Trophoblast cell (in vitro differentiated cells and primary cell): Measurements from ENCODE around the gene KRT14.

ENCODE experiments used
- DNase-seq, 2 donors: peaks; one replicate each; pipeline ENCODE4 v3.0.0-alpha.2; 2016
- H2AFZ ChIP-seq: 2 replicates; pipeline ENCODE4 v1.6.1; 2013; ENCODE audit warnings: low read length, moderate library complexity, mild to moderate bottlenecking; ENCODE audit not compliant: insufficient read depth, poor library complexity
- H2AK5ac ChIP-seq: 2 replicates; pipeline ENCODE4 v1.6.1; 2013; ENCODE audit warnings: mild to moderate bottlenecking, low read length
- H2BK120ac ChIP-seq: 2 replicates; pipeline ENCODE4 v1.6.1; 2013; ENCODE audit warnings: low read length, mild to moderate bottlenecking, moderate library complexity; ENCODE audit not compliant: insufficient read depth, poor library complexity
- H2BK12ac ChIP-seq: 2 replicates; pipeline ENCODE4 v1.6.1; 2013; ENCODE audit warnings: mild to moderate bottlenecking, low read length, moderate library complexity
- H2BK5ac ChIP-seq: 2 replicates; pipeline ENCODE4 v1.6.1; 2013; ENCODE audit warnings: low read length, low read depth, moderate library complexity, mild to moderate bottlenecking; ENCODE audit not compliant: poor library complexity
- H3K14ac ChIP-seq: 2 replicates; pipeline ENCODE4 v1.6.1; 2013; ENCODE audit warnings: mild to moderate bottlenecking, low read length
- H3K18ac ChIP-seq: 2 replicates; pipeline ENCODE4 v1.6.1; 2013; ENCODE audit warnings: mild to moderate bottlenecking, low read length
- H3K23ac ChIP-seq: 2 replicates; pipeline ENCODE4 v1.6.1; 2013; ENCODE audit warnings: low read length
- H3K27ac ChIP-seq: 2 replicates; pipeline ENCODE4 v1.5.1; 2013; ENCODE audit warnings: low read depth, mild to moderate bottlenecking, inconsistent platforms, low read length, moderate library complexity
- H3K27me3 ChIP-seq: 2 replicates; pipeline ENCODE4 v1.6.1; 2013; ENCODE audit warnings: inconsistent platforms, mild to moderate bottlenecking, low read length, moderate library complexity; ENCODE audit not compliant: insufficient read depth
- H3K36me3 ChIP-seq, 2 experiments: 1 replicate in 1 of 2; 2 replicates in 1 of 2; pipeline ENCODE4 v1.6.1; 2013; ENCODE audit warnings: low read length in 2 of 2, mild to moderate bottlenecking in 2 of 2, moderate library complexity in 1 of 2; ENCODE audit not compliant: insufficient read depth in 2 of 2, control insufficient read depth in 1 of 2
- H3K4ac ChIP-seq: 2 replicates; pipeline ENCODE4 v1.6.1; 2013; ENCODE audit warnings: low read depth, mild to moderate bottlenecking, low read length, moderate library complexity
- H3K4me1 ChIP-seq, 2 experiments: 1 replicate in 1 of 2; 2 replicates in 1 of 2; pipeline ENCODE4 v1.6.1; 2013; ENCODE audit warnings: low read length in 2 of 2, mild to moderate bottlenecking in 2 of 2, moderate library complexity in 1 of 2; ENCODE audit not compliant: insufficient read depth in 2 of 2, control insufficient read depth in 1 of 2
- H3K4me2 ChIP-seq: 2 replicates; pipeline ENCODE4 v1.6.1; 2013; ENCODE audit warnings: inconsistent platforms, mild to moderate bottlenecking, low read length, moderate library complexity
- H3K4me3 ChIP-seq: 2 replicates; pipeline ENCODE4 v1.5.1; 2013; ENCODE audit warnings: mild to moderate bottlenecking, low read depth, low read length, inconsistent platforms
- H3K79me1 ChIP-seq: one replicate; pipeline ENCODE4 v1.6.1; 2013; ENCODE audit warnings: low read length
- H3K79me2 ChIP-seq: 2 replicates; pipeline ENCODE4 v1.6.1; 2013; ENCODE audit warnings: low read length, mild to moderate bottlenecking; ENCODE audit not compliant: control insufficient read depth, insufficient read depth, poor library complexity
- H3K9ac ChIP-seq: 2 replicates; pipeline ENCODE4 v1.6.1; 2013; ENCODE audit warnings: mild to moderate bottlenecking, low read length
- H3K9me3 ChIP-seq: 2 replicates; pipeline ENCODE4 v1.6.1; 2013; ENCODE audit warnings: low read depth, mild to moderate bottlenecking, control low read depth, inconsistent platforms, low read length; ENCODE audit not compliant: insufficient read depth
- H4K12ac ChIP-seq: 2 replicates; pipeline ENCODE4 v1.6.1; 2013; ENCODE audit warnings: low read depth, mild to moderate bottlenecking, low read length, moderate library complexity
- H4K8ac ChIP-seq: 2 replicates; pipeline ENCODE4 v1.6.1; 2013; ENCODE audit warnings: low read depth, mild to moderate bottlenecking, low read length, moderate library complexity
- H4K91ac ChIP-seq: one replicate; pipeline ENCODE4 v1.6.1; 2013; ENCODE audit warnings: low read depth, mild to moderate bottlenecking, low read length, moderate library complexity
- WGBS: extraction: QIAGEN DNeasy Blood & Tissue Kit; methylation state at CpG from one replicate; pipeline ENCODE4 v1.1.7; 2013; ENCODE audit warnings: missing lambda C conversion rate; ENCODE audit not compliant: insufficient read length, insufficient coverage; ENCODE audit errors: extremely low coverage; 5-methylcytosine and 5-hydroxymethylcytosine counted together

The KRT14 gene

GRCh38 chr17:41539979-41540701 is 46.6 kb downstream of the KRT14 start:
- Histone ChIP-seq H3K27ac (peak overlapping the region; percentile 18), H2BK5ac (no peak overlapping the region), H3K4me1 (peaks cover 39 to 52% of the 10 kb centered on the region in 2 experiments), H3K36me3 (no peaks in the 10 kb centered on the region), H2BK12ac (peak overlapping the region; percentile 29), H2AK5ac (no peak overlapping the region), H3K9me3 (no peaks in the 10 kb centered on the region), H2AFZ (no peak overlapping the region), H4K8ac (no peak overlapping the region), H3K79me1 (peaks cover 27% of the 10 kb centered on the region), H3K79me2 (peaks cover 5% of the 10 kb centered on the region), H3K27me3 (no peaks in the 10 kb centered on the region), H3K23ac (peak overlapping the region; percentile 55), H3K14ac (peak overlapping the region; percentile 15), H3K18ac (no peak overlapping the region), H2BK120ac (no peak overlapping the region), H3K4ac (no peak overlapping the region), H4K12ac (no peak overlapping the region), H3K4me3 (no peak overlapping the region), H3K4me2 (no peak overlapping the region), H3K9ac (no peak overlapping the region), H4K91ac (peak overlapping the region; percentile 2)
- no peak for DNase-seq
- WGBS, result no CpG with 5 or more reads among the region's 7 CpGs

- Histone ChIP-seq H3K36me3 (no peaks in the 10 kb centered on the region), H3K14ac (peak overlapping the region; percentile 77), H2BK12ac (peak overlapping the region; percentile 67), H4K8ac (peak overlapping the region; percentile 6), H3K79me1 (peaks cover 27% of the 10 kb centered on the region), H3K4me3 (no peak overlapping the region), H3K9ac (no peak overlapping the region), H3K27me3 (no peaks in the 10 kb centered on the region), H2BK120ac (peak overlapping the region; percentile 19), H3K27ac (peak overlapping the region; percentile 56), H3K18ac (peak overlapping the region; percentile 79), H3K23ac (no peak overlapping the region), H2AFZ (no peak overlapping the region), H4K91ac (peak overlapping the region; percentile 82), H2AK5ac (peak overlapping the region; percentile 95), H3K4ac (peak overlapping the region; percentile 3), H3K79me2 (peaks cover 5% of the 10 kb centered on the region), H3K4me2 (no peak overlapping the region), H4K12ac (no peak overlapping the region), H3K9me3 (no peaks in the 10 kb centered on the region), H3K4me1 (peaks cover 43 to 54% of the 10 kb centered on the region in 2 experiments), H2BK5ac (peak overlapping the region; percentile 61)
- WGBS, result no CpG with 5 or more reads among the region's 5 CpGs
- DNase-seq, result peak in 1 of 2 donors; percentile 30
These were observed 47.6 kb downstream of the KRT14 start for GRCh38 chr17:41539071-41539492.

- Histone ChIP-seq H3K27ac (peak overlapping the region; percentile 56), H4K12ac (no peak overlapping the region), H4K91ac (peak overlapping the region; percentile 82), H2AFZ (no peak overlapping the region), H3K9ac (no peak overlapping the region), H2BK12ac (peak overlapping the region; percentile 67), H3K4me2 (no peak overlapping the region), H2BK120ac (peak overlapping the region; percentile 19), H3K9me3 (no peaks in the 10 kb centered on the region), H3K36me3 (no peaks in the 10 kb centered on the region), H4K8ac (peak overlapping the region; percentile 6), H3K27me3 (no peaks in the 10 kb centered on the region), H3K14ac (peak overlapping the region; percentile 39), H3K4me1 (peaks cover 43 to 54% of the 10 kb centered on the region in 2 experiments), H3K79me1 (peaks cover 27% of the 10 kb centered on the region), H3K4me3 (no peak overlapping the region), H3K18ac (peak overlapping the region; percentile 16), H3K4ac (peak overlapping the region; percentile 3), H3K23ac (no peak overlapping the region), H3K79me2 (peaks cover 5% of the 10 kb centered on the region), H2AK5ac (no peak overlapping the region), H2BK5ac (peak overlapping the region; percentile 61)
- WGBS, result no CpG with 5 or more reads among the region's 5 CpGs
- no peak for DNase-seq
These were observed 48.1 kb downstream of the KRT14 start for GRCh38 chr17:41538565-41538991.

GRCh38 chr17:41537990-41538389 is 48.7 kb downstream of the KRT14 start:
- peak overlapping the region; percentile 88 for H2BK12ac ChIP-seq
- H3K4me2 ChIP-seq, result no peak overlapping the region
- DNase-seq, result peak; percentile 60 to 81
- H3K79me2 ChIP-seq, result peaks cover 5% of the 10 kb centered on the region
- no peak overlapping the region for H2AFZ ChIP-seq
- no peak overlapping the region for H4K12ac ChIP-seq
- peak overlapping the region; percentile 61 for H2AK5ac ChIP-seq
- H3K14ac ChIP-seq, result peak overlapping the region; percentile 84
- no peak overlapping the region for H3K4ac ChIP-seq
- no peaks in the 10 kb centered on the region for H3K27me3 ChIP-seq
- no peaks in the 10 kb centered on the region for H3K9me3 ChIP-seq
- peak overlapping the region; percentile 49 for H4K8ac ChIP-seq
- peak overlapping the region; percentile 94 for H2BK120ac ChIP-seq
- H3K9ac ChIP-seq, result no peak overlapping the region
- H2BK5ac ChIP-seq, result peak overlapping the region; percentile 77
- H3K4me1 ChIP-seq, result peaks cover 45 to 54% of the 10 kb centered on the region in 2 experiments
- peak overlapping the region; percentile 96 for H4K91ac ChIP-seq
- no peaks in the 10 kb centered on the region for H3K36me3 ChIP-seq
- H3K18ac ChIP-seq, result peak overlapping the region; percentile 46
- no peak overlapping the region for H3K23ac ChIP-seq
- H3K79me1 ChIP-seq, result peaks cover 27% of the 10 kb centered on the region
- H3K27ac ChIP-seq, result peak overlapping the region; percentile 84
- no CpG with 5 or more reads among the region's 9 CpGs for WGBS
- no peak overlapping the region for H3K4me3 ChIP-seq
